Panc1 (cell line): Measurements from ENCODE around the gene DDX59.

Experiments
- POLR2AphosphoS5 ChIP-seq: IDR thresholded peaks from 2 replicates; pipeline ENCODE4 v1.6.1; 2012; ENCODE audit warnings: mild to moderate bottlenecking, low read depth, low read length, moderate library complexity
- SIN3A ChIP-seq: IDR thresholded peaks from 2 replicates; pipeline ENCODE4 v1.6.1; 2012; ENCODE audit warnings: low read depth, mild to moderate bottlenecking, low read length, moderate library complexity, borderline replicate concordance; ENCODE audit not compliant: insufficient read depth
- TCF7L2 ChIP-seq: IDR thresholded peaks from 2 replicates; pipeline ENCODE4 v1.6.1; 2011; ENCODE audit warnings: mild to moderate bottlenecking, low read depth, low read length, inconsistent platforms
- TF ChIP-seq, protein P1 (sequence below): fragments of 450-650 bp; IDR thresholded peaks from 2 replicates; pipeline ENCODE4 v1.5.1; 2017; ENCODE audit warnings: mild to moderate bottlenecking
- TF ChIP-seq, protein P2 (sequence below), 2 experiments: IDR thresholded peaks; 2 replicates each; pipeline ENCODE4 v1.6.1; 2011 to 2012; ENCODE audit warnings: low read depth in 2 of 2, control low read depth in 1 of 2, low read length in 1 of 2, mild to moderate bottlenecking in 1 of 2, moderate library complexity in 1 of 2; ENCODE audit not compliant: insufficient read depth in 1 of 2

GRCh38 chr1:200631375-200631774, 38.3 kb downstream of the DDX59 start:
- TF ChIP-seq, protein P1, sequence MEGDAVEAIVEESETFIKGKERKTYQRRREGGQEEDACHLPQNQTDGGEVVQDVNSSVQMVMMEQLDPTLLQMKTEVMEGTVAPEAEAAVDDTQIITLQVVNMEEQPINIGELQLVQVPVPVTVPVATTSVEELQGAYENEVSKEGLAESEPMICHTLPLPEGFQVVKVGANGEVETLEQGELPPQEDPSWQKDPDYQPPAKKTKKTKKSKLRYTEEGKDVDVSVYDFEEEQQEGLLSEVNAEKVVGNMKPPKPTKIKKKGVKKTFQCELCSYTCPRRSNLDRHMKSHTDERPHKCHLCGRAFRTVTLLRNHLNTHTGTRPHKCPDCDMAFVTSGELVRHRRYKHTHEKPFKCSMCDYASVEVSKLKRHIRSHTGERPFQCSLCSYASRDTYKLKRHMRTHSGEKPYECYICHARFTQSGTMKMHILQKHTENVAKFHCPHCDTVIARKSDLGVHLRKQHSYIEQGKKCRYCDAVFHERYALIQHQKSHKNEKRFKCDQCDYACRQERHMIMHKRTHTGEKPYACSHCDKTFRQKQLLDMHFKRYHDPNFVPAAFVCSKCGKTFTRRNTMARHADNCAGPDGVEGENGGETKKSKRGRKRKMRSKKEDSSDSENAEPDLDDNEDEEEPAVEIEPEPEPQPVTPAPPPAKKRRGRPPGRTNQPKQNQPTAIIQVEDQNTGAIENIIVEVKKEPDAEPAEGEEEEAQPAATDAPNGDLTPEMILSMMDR: no peak
- TF ChIP-seq TCF7L2: no peak
- TF ChIP-seq POLR2AphosphoS5: no peak
- no peak for TF ChIP-seq SIN3A
- TF ChIP-seq, protein P2, sequence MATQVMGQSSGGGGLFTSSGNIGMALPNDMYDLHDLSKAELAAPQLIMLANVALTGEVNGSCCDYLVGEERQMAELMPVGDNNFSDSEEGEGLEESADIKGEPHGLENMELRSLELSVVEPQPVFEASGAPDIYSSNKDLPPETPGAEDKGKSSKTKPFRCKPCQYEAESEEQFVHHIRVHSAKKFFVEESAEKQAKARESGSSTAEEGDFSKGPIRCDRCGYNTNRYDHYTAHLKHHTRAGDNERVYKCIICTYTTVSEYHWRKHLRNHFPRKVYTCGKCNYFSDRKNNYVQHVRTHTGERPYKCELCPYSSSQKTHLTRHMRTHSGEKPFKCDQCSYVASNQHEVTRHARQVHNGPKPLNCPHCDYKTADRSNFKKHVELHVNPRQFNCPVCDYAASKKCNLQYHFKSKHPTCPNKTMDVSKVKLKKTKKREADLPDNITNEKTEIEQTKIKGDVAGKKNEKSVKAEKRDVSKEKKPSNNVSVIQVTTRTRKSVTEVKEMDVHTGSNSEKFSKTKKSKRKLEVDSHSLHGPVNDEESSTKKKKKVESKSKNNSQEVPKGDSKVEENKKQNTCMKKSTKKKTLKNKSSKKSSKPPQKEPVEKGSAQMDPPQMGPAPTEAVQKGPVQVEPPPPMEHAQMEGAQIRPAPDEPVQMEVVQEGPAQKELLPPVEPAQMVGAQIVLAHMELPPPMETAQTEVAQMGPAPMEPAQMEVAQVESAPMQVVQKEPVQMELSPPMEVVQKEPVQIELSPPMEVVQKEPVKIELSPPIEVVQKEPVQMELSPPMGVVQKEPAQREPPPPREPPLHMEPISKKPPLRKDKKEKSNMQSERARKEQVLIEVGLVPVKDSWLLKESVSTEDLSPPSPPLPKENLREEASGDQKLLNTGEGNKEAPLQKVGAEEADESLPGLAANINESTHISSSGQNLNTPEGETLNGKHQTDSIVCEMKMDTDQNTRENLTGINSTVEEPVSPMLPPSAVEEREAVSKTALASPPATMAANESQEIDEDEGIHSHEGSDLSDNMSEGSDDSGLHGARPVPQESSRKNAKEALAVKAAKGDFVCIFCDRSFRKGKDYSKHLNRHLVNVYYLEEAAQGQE (IDR thresholded peaks at IDR 0.05; ENCODE audit: insufficient read depth in 1 of 2, low read depth in 2 of 2, low read length in 1 of 2): no peak
